Muscle of back (tissue), 11 donors: ENCODE results near the gene LRMDA. TPM values are rescaled to one million over a fixed set of nuclear protein-coding genes. Genes with fewer than 3 reads are reported as not detected.
A peak's percentile ranks its signal among the peaks of the same experiment; 100 is the strongest.

Experiments
- DNase-seq, 3 donors: peaks; one replicate each; pipeline versions ENCODE4 v3.0.0 to v3.0.0-alpha.2; 2013
- polyA plus RNA-seq, 10 donors: library from polyadenylated mRNA; unstranded; fragments of 120-200 nt; gene quantifications; one replicate each; pipeline ENCODE4 v1.2.1, GENCODE V29; 2013; ENCODE audit not compliant: insufficient read length in 10 of 10

Gene LRMDA
- polyA plus RNA-seq, 10 donors = 3.6 to 9.3 (median 6.0) TPM

DNA sequence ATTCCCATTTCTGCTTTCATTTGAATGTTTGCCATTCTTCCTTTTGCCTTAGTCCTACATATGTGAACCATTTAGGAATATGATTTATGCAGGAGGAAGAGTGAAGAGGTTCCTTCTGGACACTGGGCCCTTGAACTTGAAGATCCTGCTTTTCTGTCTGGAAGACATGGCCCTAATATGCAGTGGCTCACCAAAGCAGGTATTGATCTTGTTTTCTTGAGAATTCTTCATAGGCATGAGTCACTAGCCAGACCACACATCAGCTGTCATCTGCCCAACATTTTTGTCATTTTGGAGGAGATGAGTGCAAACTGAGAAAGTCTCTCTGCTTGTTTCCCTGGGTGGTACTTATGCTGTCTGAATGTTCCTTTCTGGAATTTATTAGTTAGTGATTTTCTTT, 382.6 kb downstream of the LRMDA start:
- DNase-seq = peak; percentile 71 to 91 (median 75)

DNA sequence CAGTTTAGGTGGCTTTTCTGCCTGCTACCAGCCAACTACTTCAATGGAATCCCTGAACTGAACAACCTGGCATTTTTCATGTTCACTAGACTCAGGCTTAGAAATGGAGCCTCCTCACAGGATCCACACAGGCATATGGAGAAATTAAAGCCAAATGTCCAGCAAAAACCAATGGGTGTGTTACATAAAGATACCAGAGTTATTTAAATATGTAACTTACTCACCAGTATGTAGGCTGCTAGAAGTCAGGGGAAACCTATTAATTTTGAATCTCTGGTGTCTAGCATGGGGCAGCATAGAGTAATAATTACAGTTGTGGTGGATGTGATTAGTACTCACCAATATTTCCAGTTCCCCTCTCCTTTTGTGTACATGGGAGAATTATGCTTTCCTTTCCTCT, 383.6 kb downstream of the LRMDA start:
- no peak for DNase-seq

DNA sequence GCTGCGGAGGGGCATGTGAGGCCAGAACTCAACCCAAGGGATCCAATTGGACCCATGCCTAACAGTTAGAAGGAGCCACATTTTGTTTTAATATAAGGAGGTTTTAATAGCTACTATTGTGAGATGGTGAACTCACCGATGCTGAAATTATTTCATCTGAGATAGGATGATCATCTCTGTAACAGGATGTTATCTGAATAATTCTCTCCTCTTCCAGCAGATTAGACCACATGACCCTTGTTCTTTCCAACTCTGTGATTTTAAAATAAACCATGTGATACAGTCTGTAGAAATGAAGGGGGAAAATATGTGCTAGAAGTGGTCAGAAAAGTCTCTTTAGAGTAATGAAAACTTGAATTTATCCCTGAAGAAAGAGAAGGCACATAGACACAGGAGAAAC, 385.8 kb downstream of the LRMDA start:
- DNase-seq = peak in 1 of 3 donors; percentile 40

DNA sequence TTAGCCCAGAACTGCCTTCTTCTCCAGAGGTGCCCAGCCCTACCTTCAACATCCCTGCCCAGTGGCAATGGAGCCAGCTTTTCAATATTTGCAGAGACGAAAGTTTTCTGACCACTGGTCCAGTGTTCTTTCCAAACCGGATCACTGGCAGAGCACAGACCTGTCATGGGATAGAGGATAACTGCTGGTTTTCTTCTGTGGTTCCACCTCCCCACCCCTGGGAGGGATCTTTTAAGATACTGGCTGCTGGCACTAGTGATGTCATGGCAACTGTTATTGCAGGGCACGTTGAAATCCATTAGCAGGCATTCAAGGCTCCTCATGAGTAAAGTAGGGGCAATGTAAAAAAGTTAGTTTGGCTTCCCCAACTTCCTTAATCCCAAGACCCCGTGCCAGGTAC, 387.1 kb downstream of the LRMDA start:
- no peak for DNase-seq

DNA sequence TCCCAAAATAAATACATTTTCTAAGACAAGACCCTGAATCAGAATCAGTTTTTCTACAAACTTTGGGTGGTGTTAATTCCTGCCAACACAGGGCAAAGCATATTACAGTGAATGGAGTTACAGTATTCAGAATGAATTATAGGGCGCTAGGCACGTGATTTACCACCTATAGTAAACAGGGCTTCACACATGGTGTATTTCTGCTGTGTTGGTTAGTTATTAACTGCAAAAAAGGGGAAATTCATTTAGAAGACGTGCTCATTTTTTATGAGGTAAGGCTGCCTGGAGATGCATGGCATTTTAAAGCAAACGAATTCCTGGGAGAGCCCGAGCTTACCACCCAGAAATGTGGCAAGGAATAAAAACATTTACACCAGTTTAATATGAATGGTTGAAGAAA, 393.8 kb downstream of the LRMDA start:
- no peak for DNase-seq

DNA sequence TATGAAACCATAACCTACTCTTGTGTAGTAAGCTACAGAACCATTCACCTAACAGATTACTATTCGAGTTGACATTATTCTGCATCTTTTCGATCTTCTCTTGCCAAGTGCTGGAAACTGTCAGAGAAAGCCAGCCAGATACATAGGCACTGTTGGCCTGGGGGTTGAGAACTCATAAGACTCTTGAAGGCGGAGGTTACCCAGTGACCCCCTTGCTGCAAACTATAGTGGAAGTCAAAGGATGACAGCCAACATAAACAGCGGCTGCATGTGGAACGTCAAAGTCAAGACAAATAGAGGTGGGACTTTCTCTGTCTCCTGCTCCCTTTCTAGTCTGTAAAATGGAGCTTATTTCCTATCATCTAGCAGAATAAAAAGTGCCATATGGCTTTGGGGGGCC, 394.2 kb downstream of the LRMDA start:
- DNase-seq = no peak

DNA sequence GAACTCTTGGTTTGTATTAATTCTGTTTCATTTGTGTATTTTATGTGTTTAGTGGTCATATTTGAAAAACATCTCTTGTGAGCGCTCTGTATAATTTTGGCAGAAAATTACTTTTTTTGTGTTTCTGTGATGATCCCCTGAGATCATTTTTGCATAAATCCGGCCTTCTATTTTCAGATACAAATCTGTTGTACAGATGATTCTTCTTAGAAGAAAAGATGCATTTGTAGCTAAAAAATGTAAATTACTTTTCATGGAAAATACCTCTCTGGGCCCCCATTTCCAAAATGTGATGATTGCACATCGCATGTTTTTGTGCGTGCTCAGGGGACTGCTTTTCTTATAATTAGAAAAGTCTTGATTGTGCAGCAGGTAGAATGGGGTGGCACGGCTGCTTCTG, 395.4 kb downstream of the LRMDA start:
- peak in 2 of 3 donors; percentile 36 to 41 for DNase-seq

DNA sequence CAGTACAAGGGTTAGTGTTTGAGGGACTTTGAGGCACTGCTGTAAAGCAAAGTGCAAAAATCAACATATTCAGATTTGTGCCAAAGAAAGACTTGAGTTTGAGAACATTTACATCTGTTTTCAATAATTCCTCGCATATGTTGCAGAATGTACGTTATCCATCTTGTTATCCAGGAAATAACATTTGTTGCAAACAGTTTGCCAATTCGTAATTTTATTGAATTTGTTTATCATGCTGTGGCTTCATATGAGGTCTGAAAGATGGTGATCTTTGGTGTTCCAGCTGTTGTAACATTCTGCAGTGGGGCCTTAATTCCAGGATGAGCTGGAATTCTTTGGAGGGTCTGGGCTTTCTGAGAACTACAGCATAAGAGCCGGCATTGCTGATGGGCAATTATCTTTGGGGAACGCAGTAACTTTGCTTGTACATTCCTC, 396.2 kb downstream of the LRMDA start:
- DNase-seq = peak; percentile 73 to 91 (median 77)

DNA sequence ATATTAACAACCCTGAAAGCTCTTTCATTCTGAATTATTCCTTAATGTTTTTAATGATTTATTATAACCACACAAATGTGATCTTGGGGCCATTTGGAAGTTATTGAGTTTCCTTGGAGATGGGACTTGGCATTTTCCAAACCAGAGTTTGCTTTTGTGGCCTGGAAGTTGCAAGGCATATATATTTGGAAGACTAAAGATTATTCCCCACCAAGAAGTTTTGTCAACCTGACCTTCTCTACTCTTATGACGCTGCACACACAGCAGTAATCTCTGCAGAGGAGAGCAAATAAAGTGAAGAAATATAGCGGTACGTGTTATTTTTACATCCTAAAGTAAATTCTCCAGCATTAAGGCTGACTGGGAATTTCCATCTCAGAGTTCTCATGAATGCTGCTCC, 397.0 kb downstream of the LRMDA start:
- DNase-seq = peak; percentile 47 to 79 (median 54)

DNA sequence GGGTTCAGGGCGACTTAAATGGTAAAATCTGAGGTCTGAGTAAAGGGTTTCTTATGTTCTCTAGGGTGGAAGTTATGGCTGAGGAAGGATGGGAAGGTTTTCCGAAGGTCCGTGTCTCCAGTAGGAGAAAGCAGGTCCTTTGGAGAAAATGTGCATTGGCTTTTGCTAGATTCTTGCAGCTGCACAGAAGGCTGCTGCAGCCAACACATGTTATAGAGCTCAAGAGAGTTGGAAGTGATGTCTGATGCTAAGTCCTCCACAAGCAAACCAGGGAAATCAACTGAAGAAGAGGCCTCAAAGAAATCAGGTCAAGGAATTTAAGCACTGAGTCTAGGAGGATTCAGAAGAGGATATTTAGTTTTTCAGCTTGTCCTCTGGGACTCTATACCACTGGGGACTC, 404.6 kb downstream of the LRMDA start:
- peak; percentile 58 to 88 (median 70) for DNase-seq

DNA sequence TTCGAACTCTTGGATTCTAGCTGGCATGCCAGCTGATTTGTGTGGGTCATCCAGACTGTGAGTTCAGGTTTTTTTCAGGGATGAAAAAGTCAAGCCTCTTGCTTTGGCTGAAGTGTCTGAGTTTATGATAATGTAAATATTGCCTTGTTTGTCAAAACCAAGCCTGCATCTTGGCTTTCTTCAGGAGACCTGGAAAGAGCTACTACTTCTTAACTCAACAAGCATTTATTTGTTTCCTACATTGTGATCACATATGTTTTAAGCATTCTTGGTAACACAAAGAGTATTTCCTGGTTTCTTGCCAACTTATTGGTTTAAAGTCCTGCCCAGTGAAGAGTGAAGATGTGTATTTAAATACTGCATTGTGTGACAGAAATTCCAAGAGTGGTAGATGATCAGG, 407.1 kb downstream of the LRMDA start:
- peak; percentile 23 to 65 (median 28) for DNase-seq

DNA sequence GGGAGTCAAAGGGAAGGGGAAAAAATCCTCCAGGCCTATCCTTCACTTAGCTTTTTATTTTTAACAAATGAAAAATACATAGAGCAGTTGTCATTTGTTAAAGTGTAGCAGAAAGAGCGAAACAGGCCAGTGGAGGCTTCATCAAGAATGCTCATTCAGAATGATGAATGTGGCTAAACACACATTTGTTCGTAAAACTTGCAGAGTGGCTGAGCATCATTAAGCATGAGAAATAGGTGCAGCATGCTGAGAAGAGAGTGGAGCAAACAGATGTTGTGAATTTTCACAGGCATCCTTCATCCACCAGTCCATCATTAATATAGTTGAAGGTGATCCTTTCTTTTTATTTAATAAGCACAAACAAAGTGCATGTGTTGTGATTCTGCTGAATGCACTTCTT, 407.6 kb downstream of the LRMDA start:
- DNase-seq = no peak

DNA sequence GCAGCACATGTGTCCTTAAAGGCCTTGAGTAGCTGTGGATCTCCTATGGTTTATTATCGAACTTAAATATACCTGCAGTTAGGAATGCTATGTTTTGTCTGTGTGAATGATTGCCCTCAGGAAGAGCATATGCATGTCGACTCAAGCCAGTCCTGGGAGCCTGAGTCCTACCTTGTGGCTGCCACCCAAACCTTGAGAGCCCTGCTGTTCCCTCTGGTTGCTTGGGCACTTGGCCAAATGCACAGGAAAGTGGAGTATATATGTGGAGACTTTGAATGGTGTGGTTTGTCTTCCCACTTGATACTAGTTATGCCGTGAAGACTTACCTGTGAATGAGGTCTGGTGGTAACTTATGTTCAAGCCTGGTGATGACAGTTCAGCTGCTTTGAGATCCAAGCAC, 409.8 kb downstream of the LRMDA start:
- DNase-seq = no peak

DNA sequence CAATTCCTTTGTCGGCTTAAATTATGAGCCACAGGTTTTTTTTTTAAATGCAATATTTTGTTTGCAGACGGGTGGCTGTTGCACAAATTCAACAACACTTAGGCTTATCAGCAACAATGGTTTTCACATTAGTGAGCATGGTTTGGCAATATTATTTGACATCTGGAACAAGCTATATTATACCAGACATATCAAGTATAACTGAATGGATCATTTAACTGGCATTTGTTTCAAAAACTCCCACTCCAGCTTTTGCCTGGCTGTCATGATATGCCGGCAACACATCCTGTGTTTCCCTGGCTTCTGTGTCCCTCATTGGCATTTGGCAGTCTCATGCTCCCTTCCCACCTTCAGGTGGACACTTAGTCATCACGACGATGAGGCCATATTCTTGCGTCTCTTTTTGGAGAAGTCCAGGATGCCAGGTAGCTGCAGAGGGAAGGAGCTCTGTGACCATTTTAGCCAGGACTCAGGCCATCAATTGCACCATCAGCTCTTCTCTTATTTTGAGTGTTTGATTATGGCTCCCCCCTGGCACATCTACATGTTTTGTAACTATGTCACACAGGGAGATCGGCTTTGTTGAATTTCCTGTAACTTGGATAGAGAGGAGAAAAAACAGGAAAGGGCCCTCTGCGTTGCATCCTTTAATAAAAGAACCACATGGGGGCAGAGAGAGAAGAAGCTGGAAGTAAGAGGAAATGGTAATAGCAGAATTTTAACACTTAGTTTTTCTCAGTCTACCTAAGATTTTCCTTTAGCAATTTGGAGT, 413.9 kb downstream of the LRMDA start:
- no peak for DNase-seq

DNA sequence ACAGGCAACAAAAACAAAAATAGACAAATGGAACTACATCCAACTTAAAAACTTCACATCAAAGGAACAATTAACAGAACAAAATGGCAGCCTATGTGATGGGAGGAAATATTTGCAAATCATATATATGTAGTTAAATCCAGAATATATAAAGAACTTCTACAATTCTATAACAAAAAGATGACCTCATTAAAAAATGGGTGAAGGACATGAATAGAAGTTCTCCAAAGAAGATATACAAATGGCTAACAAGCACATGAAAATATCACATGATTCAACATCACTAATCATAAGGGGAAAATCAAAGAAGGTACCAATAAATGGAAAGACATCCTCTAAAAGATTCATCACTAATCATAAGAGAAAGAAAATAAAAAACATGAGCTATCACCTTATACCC, 416.1 kb downstream of the LRMDA start:
- no peak for DNase-seq

DNA sequence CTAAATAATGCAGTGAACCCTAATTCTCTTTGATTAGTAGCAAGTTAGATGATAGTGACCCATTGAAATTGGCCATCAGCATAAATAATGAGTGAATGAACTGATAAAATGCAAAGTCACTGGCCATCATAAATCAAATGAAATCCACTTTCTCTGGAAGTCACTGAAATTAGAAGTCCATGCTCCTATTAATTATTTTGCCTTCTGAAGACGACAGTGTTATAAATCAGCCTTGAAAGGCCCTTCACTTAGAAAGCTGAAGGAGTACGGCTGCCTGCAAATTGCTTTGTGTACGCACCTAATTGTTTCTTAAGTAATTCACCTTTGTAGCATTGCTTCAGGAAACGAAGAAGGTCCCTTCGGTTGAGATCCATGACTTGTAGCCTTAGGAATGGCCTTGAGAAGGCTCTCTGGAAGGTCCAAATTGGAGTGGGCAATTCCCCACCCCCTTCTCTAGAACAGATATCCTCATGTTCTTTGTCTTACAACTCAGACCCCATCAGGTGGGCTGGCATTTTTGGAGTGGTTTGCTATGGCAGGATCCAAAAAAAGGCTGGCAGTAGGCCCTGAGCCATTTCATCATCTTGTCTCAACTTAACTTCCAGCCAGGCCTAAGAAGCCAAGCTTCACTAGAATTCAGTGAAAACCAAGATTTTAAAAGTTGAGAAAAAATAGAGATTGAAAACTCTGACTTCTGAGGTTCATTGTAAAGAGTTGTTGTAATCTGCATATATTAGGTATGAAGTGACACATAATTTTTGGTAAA, 420.3 kb downstream of the LRMDA start:
- DNase-seq = no peak

DNA sequence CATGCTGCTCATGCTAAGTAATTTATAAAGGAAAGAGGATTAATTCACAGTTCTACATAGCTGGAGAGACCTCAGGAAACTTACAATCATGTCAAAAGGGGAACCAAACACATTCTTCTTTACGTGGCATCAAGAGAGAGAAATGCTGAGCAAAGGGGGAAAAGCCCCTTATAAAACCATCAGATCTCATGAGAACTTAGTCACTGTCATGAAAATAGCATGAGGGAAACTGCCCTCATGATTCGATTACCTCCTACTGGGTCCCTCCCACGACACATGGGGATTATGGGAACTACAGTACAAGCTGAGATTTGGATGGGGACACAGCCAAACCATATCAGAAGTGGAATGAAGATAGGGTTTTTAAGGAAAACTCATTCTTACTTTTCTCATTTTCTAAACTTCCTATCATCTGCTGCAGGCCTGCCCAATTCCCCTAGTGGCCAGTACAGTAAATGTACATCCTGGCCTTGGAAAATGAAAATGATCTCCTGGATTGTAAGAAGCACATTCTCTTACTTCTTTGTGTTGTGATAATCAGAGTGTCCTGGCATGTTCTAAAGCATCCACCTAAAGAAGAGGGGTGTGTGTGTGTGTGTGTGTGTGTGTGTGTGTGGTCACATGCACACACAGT, 421.5 kb downstream of the LRMDA start:
- no peak for DNase-seq

DNA sequence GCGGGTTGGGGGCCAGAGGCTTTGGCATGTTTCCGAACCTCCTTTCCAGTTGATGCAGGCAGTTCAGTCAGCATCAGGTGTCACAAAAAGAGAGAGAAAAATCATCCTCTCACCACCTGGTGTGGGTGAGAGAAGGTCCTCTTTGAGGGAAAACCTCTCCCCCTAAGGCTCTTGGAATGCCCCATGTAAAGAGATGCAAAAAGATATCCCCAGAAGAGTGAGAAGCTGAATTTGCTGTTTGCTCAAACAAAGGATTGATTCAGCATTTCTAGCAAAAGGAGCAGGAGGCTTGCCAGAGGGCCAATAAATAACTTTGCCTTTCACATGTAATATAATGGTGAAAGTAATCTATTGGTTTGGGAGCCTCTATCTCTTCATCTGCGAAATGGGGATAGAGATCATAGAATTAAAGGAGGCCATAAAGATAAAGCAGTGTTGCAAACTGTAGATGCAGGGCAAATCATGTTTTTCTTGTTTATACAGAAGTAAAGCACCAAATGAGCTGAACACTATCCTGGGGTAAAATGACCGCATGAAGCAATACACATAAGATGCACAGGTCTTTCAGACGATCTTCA, 425.9 kb downstream of the LRMDA start:
- DNase-seq = no peak

DNA sequence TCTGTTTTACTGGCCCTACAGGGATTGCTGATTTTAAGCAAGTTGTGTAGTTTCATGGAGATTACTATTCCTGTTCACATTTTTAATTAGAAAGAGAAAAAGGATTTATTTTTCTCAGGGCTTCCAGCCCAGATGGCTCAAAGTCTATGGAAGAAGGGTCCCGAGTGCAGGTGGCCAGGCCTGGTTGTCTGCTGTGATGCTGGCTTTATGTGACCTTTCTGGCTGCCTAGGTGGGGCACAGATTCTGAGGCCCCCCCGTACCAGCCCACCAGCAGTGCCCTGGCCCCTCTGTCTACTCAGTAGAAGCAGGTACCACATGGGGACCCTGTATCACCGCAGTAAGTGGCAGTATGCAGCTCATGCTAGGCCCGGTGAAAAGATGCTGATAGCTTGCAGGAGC, 426.5 kb downstream of the LRMDA start:
- no peak for DNase-seq

DNA sequence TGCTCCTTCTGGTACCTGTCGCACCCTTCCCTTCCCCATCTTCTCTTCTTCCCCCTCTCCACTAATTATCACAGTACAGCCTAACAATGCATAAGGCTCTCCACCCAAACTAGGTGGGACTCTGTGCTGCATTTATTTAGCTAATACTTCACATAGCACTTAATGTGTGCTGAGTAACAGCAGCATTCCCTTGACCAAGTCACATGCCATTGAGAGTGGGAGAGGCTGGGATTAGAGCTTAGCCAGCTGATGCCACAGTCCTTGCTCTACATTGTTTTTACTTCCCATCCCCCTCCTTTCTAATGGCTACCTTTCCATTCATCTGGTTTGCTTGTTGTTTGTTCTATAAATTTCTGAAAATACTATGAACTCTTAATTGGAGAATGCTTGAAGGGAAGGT, 426.9 kb downstream of the LRMDA start:
- no peak for DNase-seq

DNA sequence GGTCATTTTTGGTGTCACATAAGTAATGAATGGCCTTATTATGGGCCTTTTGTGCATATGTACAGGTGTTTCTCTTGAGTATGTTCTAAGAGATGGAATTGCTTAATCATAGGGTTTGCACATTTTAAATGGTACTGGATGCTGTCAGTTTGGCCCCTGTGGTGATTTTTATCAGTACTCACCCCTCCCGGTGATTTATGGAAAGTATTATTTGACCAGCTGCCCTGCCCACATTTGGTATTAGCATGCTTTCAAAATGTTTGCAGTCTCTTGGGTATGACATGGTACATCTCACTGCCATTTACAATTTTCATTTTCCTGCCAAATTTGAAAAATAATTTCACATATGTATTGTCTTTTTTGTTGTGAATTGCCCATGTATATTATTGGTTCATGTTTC, 427.7 kb downstream of the LRMDA start:
- DNase-seq = no peak

DNA sequence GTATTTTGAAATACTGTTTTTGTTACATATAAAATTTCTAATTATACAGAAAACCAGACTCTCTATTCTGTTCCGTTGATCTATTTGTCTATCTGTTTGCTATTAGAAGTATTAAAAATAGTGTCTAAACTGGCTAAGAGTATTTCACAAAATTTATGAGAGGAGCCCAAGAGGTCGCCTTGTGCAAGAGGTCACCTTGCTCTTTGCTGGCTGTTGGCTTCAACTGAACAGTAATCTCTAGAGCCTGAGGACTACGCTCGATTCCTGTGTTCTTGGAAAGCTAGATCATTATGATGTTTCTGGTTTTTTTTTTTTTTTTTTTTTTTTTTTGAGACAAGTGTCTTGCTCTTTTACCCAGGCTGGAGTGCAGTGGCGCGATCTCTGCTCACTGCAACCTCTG, 428.6 kb downstream of the LRMDA start:
- no peak for DNase-seq

DNA sequence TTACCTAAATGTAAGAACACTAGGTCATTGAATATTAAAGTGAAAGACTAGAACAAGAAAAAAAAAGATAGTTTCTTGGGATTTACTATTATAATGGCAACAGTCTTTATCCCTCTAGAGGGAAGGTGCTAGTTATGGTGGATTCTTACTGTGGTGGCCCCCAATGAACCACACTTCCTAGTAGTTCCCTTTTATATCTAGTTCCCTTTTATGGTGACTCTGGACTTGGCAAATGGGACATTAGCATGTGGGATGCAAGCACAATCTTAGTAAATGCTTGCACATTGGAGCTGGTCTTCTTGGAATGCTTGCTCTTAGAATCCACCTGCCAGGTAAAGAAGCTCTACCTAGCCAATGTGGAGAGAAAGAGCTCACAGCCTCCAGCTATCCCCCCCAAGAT, 430.2 kb downstream of the LRMDA start:
- DNase-seq = no peak
